ENCODE measurements around the gene NBPF20.
"Not testable (repeated sequence)": the region's sequence is repeated elsewhere in the genome, so short reads cannot be mapped to it uniquely, and the experiment has no call there.

- TF ChIP-seq BHLHE40 (IDR thresholded peaks at IDR 0.05; ENCODE audit: borderline replicate concordance); SP1 (IDR thresholded peaks at IDR 0.05); ZNF384 (IDR thresholded peaks at IDR 0.05): not testable (repeated sequence)
Observed at GRCh38 chr1:145459591-145459990, 34.2 kb upstream of the NBPF20 start.
